GM23338 (cell line): ENCODE measurements around the gene STON1. TPM values are rescaled to one million over a fixed set of nuclear protein-coding genes. Genes with fewer than 3 reads are reported as not detected.

ENCODE experiments used
- ATAC-seq: fragments of 200-7000 bp; cut with Tn5 transposase; 3 replicates; pipeline ENCODE4 v1.9.1; 2020
- DNase-seq: peaks from one replicate; pipeline ENCODE4 v3.0.0-alpha.2; 2015; ENCODE audit warnings: low spot score
- H2AFZ ChIP-seq: fragments of 200-600 bp; sonication (generic); 2 replicates; pipeline ENCODE4 v1.8.0; 2016; ENCODE audit warnings: antibody characterized with exemption, mild to moderate bottlenecking, moderate library complexity
- H3F3A ChIP-seq: fragments of 200-600 bp; sonication (generic); replicated peaks from 2 replicates; pipeline ENCODE4 v1.8.0; 2017; ENCODE audit warnings: antibody characterized with exemption, mixed run types, low read depth
- H3K27ac ChIP-seq: fragments of 200-600 bp; sonication (generic); 2 replicates; pipeline ENCODE4 v1.6.1; 2016; ENCODE audit warnings: low read depth
- H3K27me3 ChIP-seq: fragments of 200-600 bp; sonication (generic); 2 replicates; pipeline ENCODE4 v1.8.0; 2016; ENCODE audit warnings: mild to moderate bottlenecking, mixed run types, moderate library complexity; ENCODE audit not compliant: insufficient read depth
- H3K36me3 ChIP-seq: fragments of 200-600 bp; sonication (generic); 2 replicates; pipeline ENCODE4 v1.8.0; 2016; ENCODE audit warnings: mild to moderate bottlenecking; ENCODE audit not compliant: insufficient read depth
- H3K4me1 ChIP-seq: fragments of 200-600 bp; sonication (generic); 2 replicates; pipeline ENCODE4 v1.8.0; 2016; ENCODE audit warnings: mild to moderate bottlenecking, moderate library complexity; ENCODE audit not compliant: insufficient read depth
- H3K4me2 ChIP-seq: fragments of 200-600 bp; sonication (generic); 2 replicates; pipeline ENCODE4 v1.7.1; 2017; ENCODE audit warnings: mixed run types
- H3K4me3 ChIP-seq: fragments of 200-600 bp; sonication (generic); 2 replicates; pipeline ENCODE4 v1.6.1; 2016; ENCODE audit warnings: mixed run types
- H3K79me2 ChIP-seq: fragments of 200-600 bp; sonication (generic); replicated peaks from 2 replicates; pipeline ENCODE4 v1.8.0; 2017; ENCODE audit warnings: mild to moderate bottlenecking; ENCODE audit not compliant: insufficient read depth
- H3K9me2 ChIP-seq: fragments of 200-600 bp; sonication (generic); 2 replicates; pipeline ENCODE4 v1.8.0; 2017; ENCODE audit not compliant: insufficient read depth
- H4K20me1 ChIP-seq: fragments of 200-600 bp; sonication (generic); replicated peaks from 2 replicates; pipeline ENCODE4 v1.8.0; 2017; ENCODE audit warnings: mild to moderate bottlenecking; ENCODE audit not compliant: insufficient read depth
- H3K27ac Mint-ChIP-seq: 2 replicates; pipeline ENCODE4 v1.8.0; 2020; ENCODE audit warnings: inconsistent platforms, mild to moderate bottlenecking, moderate library complexity, mixed read lengths
- H3K27me3 Mint-ChIP-seq: 3 replicates; pipeline ENCODE4 v1.8.0; 2022; ENCODE audit warnings: low read depth, mild to moderate bottlenecking, moderate library complexity, mixed read lengths, inconsistent platforms; ENCODE audit not compliant: insufficient read depth, poor library complexity
- H3K36me3 Mint-ChIP-seq: 3 replicates; pipeline ENCODE4 v1.8.0; 2021; ENCODE audit warnings: low read depth, mild to moderate bottlenecking, inconsistent platforms, moderate library complexity, mixed read lengths
- H3K4me1 Mint-ChIP-seq: 3 replicates; pipeline ENCODE4 v1.8.0; 2020; ENCODE audit warnings: mild to moderate bottlenecking, inconsistent platforms, mixed read lengths
- H3K4me3 Mint-ChIP-seq: 3 replicates; pipeline ENCODE4 v1.8.0; 2021; ENCODE audit warnings: moderate library complexity, mild to moderate bottlenecking, inconsistent platforms, mixed read lengths
- H3K9me3 Mint-ChIP-seq: 3 replicates; pipeline ENCODE4 v1.8.0; 2020; ENCODE audit warnings: moderate library complexity, mild to moderate bottlenecking, inconsistent platforms, mixed read lengths
- CREB1 ChIP-seq: fragments of 250-450 bp; sonication (Bioruptor Pico); IDR thresholded peaks from 2 replicates; pipeline ENCODE4 v1.5.0; 2020; ENCODE audit warnings: low read depth, mild to moderate bottlenecking, moderate library complexity
- EZH2 ChIP-seq: fragments of 200-600 bp; sonication (generic); IDR thresholded peaks from one replicate; pipeline ENCODE4 v1.8.0; 2017; ENCODE audit warnings: antibody characterized with exemption, mild to moderate bottlenecking, low read depth; ENCODE audit not compliant: unreplicated experiment
- EZH2phosphoT487 ChIP-seq: fragments of 200-600 bp; sonication (generic); IDR thresholded peaks from one replicate; pipeline ENCODE4 v1.8.1; 2018; ENCODE audit warnings: antibody characterized with exemption; ENCODE audit not compliant: unreplicated experiment
- REST ChIP-seq: IDR thresholded peaks from one replicate; pipeline ENCODE4 v1.6.1; 2018; ENCODE audit warnings: antibody characterized with exemption; ENCODE audit not compliant: unreplicated experiment
- STAT1 ChIP-seq: IDR thresholded peaks from one replicate; pipeline ENCODE4 v1.6.1; 2016; ENCODE audit warnings: antibody characterized with exemption; ENCODE audit not compliant: unreplicated experiment
- ZNF114 ChIP-seq: fragments of 250-450 bp; sonication (Bioruptor Pico); IDR thresholded peaks from 2 replicates; pipeline ENCODE4 v1.5.0; 2020; ENCODE audit warnings: mild to moderate bottlenecking, moderate library complexity
- polyA plus RNA-seq: library from polyadenylated mRNA; unstranded; fragments of >200 nt; fragmentation: Nextera tagmentation; extraction: Ambion mirVana; gene quantifications from 2 replicates; pipeline ENCODE4 v1.2.1, GENCODE V29; 2016
- total RNA-seq: library from RNA; depleted of rRNA; stranded (reverse); fragments of >200 nt; shearing (Covaris generic); gene quantifications from 2 replicates; pipeline ENCODE4 v1.2.3, GENCODE V29; 2014
- TF ChIP-seq, protein P1 (sequence below), 2 experiments: fragments of 200-600 bp in 1 of 2; sonication (generic) in 1 of 2; conservative IDR thresholded peaks; 2 replicates each; pipeline versions ENCODE4 v1.5.1 to v1.6.1; 2016 to 2017; ENCODE audit warnings: antibody characterized with exemption in 2 of 2, low read depth in 2 of 2, mild to moderate bottlenecking in 2 of 2, moderate library complexity in 1 of 2

The STON1 gene
- total and polyA plus RNA-seq, 2 experiments from 2014 or later, result 5.4 to 14.4 TPM

DNA sequence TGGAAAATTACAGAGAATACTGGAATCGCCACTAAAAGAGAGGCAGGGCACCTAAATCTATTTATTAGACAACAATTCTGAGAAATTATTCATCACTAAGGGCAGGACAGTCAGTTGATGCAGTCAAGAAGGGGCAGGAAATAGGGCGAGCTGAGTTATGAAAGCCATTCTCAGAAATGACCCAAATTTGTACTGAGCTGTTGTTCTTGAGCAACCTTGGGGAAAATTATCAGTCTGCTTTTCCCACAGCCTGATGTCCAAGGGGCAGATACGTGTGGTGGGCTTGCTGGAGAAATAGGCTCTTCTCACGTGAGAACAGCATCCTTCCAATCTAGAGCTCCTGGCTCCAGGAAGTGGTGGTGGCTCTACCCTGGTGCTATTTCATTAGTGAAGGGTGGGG lies 38.6 kb downstream of the STON1 start:
- no peaks in the 10 kb centered on the region for H3K36me3 ChIP-seq
- no peaks in the 10 kb centered on the region for H3F3A ChIP-seq
- no peak overlapping the region for H3K4me3 Mint-ChIP-seq
- no peaks in the 10 kb centered on the region for H3K9me2 ChIP-seq
- no peaks in the 10 kb centered on the region for H3K27me3 ChIP-seq
- no peaks in the 10 kb centered on the region for H4K20me1 ChIP-seq
- H3K4me1 Mint-ChIP-seq, result peaks cover 6% of the 10 kb centered on the region
- H3K79me2 ChIP-seq, result no peaks in the 10 kb centered on the region
- H3K4me2 ChIP-seq, result no peak overlapping the region
- ATAC-seq (no peak), DNase-seq (no peak)
- no peak overlapping the region for H3K27ac Mint-ChIP-seq
- H3K36me3 Mint-ChIP-seq, result no peaks in the 10 kb centered on the region; the same call in 2 of the 3 replicates
- peaks cover 6% of the 10 kb centered on the region for H3K27me3 Mint-ChIP-seq
- no peak overlapping the region for H3K4me3 ChIP-seq
- H3K9me3 Mint-ChIP-seq, result no peaks in the 10 kb centered on the region
- H2AFZ ChIP-seq, result no peak overlapping the region
- H3K27ac ChIP-seq, result no peak overlapping the region
- TF ChIP-seq, protein P1, sequence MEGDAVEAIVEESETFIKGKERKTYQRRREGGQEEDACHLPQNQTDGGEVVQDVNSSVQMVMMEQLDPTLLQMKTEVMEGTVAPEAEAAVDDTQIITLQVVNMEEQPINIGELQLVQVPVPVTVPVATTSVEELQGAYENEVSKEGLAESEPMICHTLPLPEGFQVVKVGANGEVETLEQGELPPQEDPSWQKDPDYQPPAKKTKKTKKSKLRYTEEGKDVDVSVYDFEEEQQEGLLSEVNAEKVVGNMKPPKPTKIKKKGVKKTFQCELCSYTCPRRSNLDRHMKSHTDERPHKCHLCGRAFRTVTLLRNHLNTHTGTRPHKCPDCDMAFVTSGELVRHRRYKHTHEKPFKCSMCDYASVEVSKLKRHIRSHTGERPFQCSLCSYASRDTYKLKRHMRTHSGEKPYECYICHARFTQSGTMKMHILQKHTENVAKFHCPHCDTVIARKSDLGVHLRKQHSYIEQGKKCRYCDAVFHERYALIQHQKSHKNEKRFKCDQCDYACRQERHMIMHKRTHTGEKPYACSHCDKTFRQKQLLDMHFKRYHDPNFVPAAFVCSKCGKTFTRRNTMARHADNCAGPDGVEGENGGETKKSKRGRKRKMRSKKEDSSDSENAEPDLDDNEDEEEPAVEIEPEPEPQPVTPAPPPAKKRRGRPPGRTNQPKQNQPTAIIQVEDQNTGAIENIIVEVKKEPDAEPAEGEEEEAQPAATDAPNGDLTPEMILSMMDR (conservative IDR thresholded peaks at IDR 0.05; ENCODE audit: low read depth in 2 of 2), result no peak
- TF ChIP-seq STAT1 (no peak), CREB1 (CRISPR knock-in tag) (no peak), ZNF114 (CRISPR knock-in tag) (no peak), EZH2phosphoT487 (no peak)
- H3K4me1 ChIP-seq, result no peaks in the 10 kb centered on the region

DNA sequence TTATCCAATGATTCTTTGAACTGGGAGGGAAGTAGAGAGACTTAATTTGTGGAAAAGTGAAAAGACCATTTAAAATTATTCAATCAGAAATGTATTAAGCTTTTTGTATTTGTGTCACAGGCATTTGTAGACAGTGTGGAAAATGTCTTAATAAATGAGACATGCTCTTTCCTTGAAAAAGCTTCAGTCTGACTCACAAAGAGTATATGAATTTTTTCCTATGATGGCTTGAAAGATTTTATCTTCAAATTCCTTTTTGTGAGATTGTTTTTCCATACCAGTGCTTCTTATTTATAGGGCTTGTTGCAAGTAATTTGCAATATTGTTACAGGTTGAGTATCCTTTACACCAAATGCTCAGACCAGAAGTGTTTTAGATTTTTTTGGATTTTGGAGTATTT lies 39.5 kb downstream of the STON1 start:
- peaks cover 6% of the 10 kb centered on the region for H3K27me3 Mint-ChIP-seq
- no peak overlapping the region for H3K27ac Mint-ChIP-seq
- no peak overlapping the region for H3K4me3 Mint-ChIP-seq
- H3K9me3 Mint-ChIP-seq, result no peaks in the 10 kb centered on the region
- peaks cover 6% of the 10 kb centered on the region for H3K4me1 Mint-ChIP-seq
- no peak overlapping the region for H3K4me3 ChIP-seq
- no peaks in the 10 kb centered on the region for H3K27me3 ChIP-seq
- no peaks in the 10 kb centered on the region for H3F3A ChIP-seq
- no peaks in the 10 kb centered on the region for H3K79me2 ChIP-seq
- DNase-seq, result no peak
- no peak for ATAC-seq
- H4K20me1 ChIP-seq, result no peaks in the 10 kb centered on the region
- H3K9me2 ChIP-seq, result no peaks in the 10 kb centered on the region
- H3K36me3 ChIP-seq, result no peaks in the 10 kb centered on the region
- H3K27ac ChIP-seq, result no peak overlapping the region
- no peaks in the 10 kb centered on the region; the same call in 2 of the 3 replicates for H3K36me3 Mint-ChIP-seq
- H3K4me1 ChIP-seq, result no peaks in the 10 kb centered on the region
- H3K4me2 ChIP-seq, result no peak overlapping the region
- no peak overlapping the region for H2AFZ ChIP-seq
- TF ChIP-seq EZH2phosphoT487 (no peak), REST (no peak), EZH2 (no peak), CREB1 (CRISPR knock-in tag) (no peak), STAT1 (no peak)
- TF ChIP-seq, protein P1 (conservative IDR thresholded peaks at IDR 0.05; ENCODE audit: low read depth in 2 of 2), result no peak
